GM12878 (cell line): Measurements from ENCODE around the gene MEF2C. TPM values are rescaled to one million over a fixed set of nuclear protein-coding genes. Genes with fewer than 3 reads are reported as not detected.
A peak's percentile ranks its signal among the peaks of the same experiment; 100 is the strongest.

ENCODE experiments used
- BMI1 ChIP-seq: fragments of 450-650 bp; IDR thresholded peaks from 2 replicates; pipeline ENCODE4 v1.6.1; 2016; ENCODE audit warnings: mild to moderate bottlenecking, moderate library complexity, borderline replicate concordance
- CBFB ChIP-seq: IDR thresholded peaks from 2 replicates; pipeline ENCODE4 v1.6.1; 2016; ENCODE audit warnings: antibody characterized with exemption, low read depth
- CREB1 ChIP-seq: IDR thresholded peaks from 2 replicates; pipeline ENCODE4 v1.6.1; 2012; ENCODE audit warnings: low read depth, mild to moderate bottlenecking, inconsistent platforms
- CREM ChIP-seq: IDR thresholded peaks from 2 replicates; pipeline ENCODE4 v1.6.1; 2014; ENCODE audit warnings: antibody characterized with exemption, low read depth
- IRF4 ChIP-seq: IDR thresholded peaks from 2 replicates; pipeline ENCODE4 v1.6.1; 2011; ENCODE audit warnings: low read depth, low read length
- MTA2 ChIP-seq: fragments of 450-650 bp; IDR thresholded peaks from 2 replicates; pipeline ENCODE4 v1.6.1; 2016; ENCODE audit warnings: low read depth, mild to moderate bottlenecking, moderate library complexity
- POLR2AphosphoS5 ChIP-seq: IDR thresholded peaks from 2 replicates; pipeline ENCODE4 v1.6.1; 2011; ENCODE audit warnings: mild to moderate bottlenecking, low read length, inconsistent platforms
- STAT3 ChIP-seq: IDR thresholded peaks from 2 replicates; pipeline ENCODE4 v1.6.1; 2011; ENCODE audit warnings: low read depth, low read length, improper control_type of control experiment
- SUPT20H ChIP-seq: IDR thresholded peaks from 2 replicates; pipeline ENCODE4 v1.6.1; 2011; ENCODE audit warnings: low read depth, mild to moderate bottlenecking, low read length, moderate library complexity, borderline replicate concordance; ENCODE audit not compliant: control insufficient read depth
- polyA plus RNA-seq, 11 experiments: library from polyadenylated mRNA; depleted of rRNA in 4 of 11; unstranded in 6 of 11; stranded (reverse) in 5 of 11; fragments of >200 nt; fragmentation: Nextera tagmentation in 4 of 11; fragmentation: Illumina TruSeq in 1 of 11; extraction: Ambion mirVana in 4 of 11; extraction: Trizol in 1 of 11; gene quantifications; 1 replicate in 1 of 11; 2 replicates in 10 of 11; pipeline versions ENCODE4 v1.2.1 to v1.2.3, GENCODE V29; 2011 to 2016; ENCODE audit warnings: inconsistent platforms in 2 of 11, missing spikeins in 2 of 11, low read depth in 1 of 11
- total RNA-seq, 4 experiments: library from RNA; depleted of rRNA in 3 of 4; stranded (reverse); fragments of >200 nt in 3 of 4; fragmentation: Illumina TruSeq in 1 of 4; extraction: Trizol in 1 of 4; gene quantifications; 2 replicates each; pipeline versions ENCODE4 v1.2.1 to v1.2.3, GENCODE V29; 2013 to 2021
- TF ChIP-seq, protein P1 (sequence below): fragments of 150-350 bp; IDR thresholded peaks from 2 replicates; pipeline ENCODE4 v1.6.1; 2016; ENCODE audit warnings: low read depth, low read length
- TF ChIP-seq, protein P2 (sequence below): IDR thresholded peaks from 2 replicates; pipeline ENCODE4 v1.6.1; 2012; ENCODE audit warnings: mild to moderate bottlenecking, low read depth, low read length
- TF ChIP-seq, protein P3 (sequence below): fragments of 450-650 bp; IDR thresholded peaks from 2 replicates; pipeline ENCODE4 v1.6.1; 2017; ENCODE audit warnings: mild to moderate bottlenecking, moderate library complexity
- TF ChIP-seq, protein P4 (sequence below): fragments of 450-650 bp; IDR thresholded peaks from 2 replicates; pipeline ENCODE4 v1.6.1; 2018; ENCODE audit warnings: mild to moderate bottlenecking, low read depth, moderate library complexity; ENCODE audit not compliant: partially characterized antibody
- TF ChIP-seq, protein P5 (sequence below): fragments of 450-650 bp; IDR thresholded peaks from 2 replicates; pipeline ENCODE4 v1.6.1; 2017; ENCODE audit warnings: borderline replicate concordance

MEF2C gene
- total and polyA plus RNA-seq, 10 of the 15 experiments (the other 5 are each of a cell fraction or from before 2014, with no cell fraction given) = 104 to 225 (median 180) TPM

DNA sequence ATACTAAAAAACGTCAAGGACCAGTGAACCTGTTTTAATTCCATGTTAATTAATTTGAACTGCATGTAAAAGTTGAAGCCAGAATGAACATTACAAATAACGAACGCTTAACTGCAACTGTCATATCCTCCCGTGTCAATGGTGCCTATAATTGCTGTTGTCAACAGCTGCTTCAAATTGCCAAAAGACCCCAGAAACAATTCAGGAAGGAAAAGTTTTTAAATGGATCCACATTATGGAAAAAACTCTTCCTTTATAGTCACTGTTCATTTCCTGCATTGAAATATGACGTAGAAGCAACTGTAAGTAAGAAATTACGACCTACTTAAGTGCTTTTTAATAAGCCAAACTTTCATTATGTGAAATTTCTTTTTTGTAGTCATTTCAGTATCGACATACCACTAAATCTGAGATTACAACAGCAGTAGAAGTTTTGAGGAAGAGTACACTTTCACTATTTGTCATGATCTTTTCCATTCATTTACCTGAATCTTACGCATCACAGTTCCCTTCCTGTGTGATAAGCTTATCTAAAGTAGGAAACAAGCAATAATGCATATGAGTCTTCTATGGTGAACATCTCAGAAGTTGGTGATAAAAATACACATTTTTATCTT is 37.8 kb downstream of the MEF2C start (continued):
- TF ChIP-seq MTA2 (peak; percentile 98), BMI1 (peak; percentile 89), POLR2AphosphoS5 (no peak), IRF4 (peak; percentile 96), STAT3 (no peak), CBFB (no peak), CREB1 (peak; percentile 93), CREM (peak; percentile 95), SUPT20H (no peak)
- TF ChIP-seq, protein P1, sequence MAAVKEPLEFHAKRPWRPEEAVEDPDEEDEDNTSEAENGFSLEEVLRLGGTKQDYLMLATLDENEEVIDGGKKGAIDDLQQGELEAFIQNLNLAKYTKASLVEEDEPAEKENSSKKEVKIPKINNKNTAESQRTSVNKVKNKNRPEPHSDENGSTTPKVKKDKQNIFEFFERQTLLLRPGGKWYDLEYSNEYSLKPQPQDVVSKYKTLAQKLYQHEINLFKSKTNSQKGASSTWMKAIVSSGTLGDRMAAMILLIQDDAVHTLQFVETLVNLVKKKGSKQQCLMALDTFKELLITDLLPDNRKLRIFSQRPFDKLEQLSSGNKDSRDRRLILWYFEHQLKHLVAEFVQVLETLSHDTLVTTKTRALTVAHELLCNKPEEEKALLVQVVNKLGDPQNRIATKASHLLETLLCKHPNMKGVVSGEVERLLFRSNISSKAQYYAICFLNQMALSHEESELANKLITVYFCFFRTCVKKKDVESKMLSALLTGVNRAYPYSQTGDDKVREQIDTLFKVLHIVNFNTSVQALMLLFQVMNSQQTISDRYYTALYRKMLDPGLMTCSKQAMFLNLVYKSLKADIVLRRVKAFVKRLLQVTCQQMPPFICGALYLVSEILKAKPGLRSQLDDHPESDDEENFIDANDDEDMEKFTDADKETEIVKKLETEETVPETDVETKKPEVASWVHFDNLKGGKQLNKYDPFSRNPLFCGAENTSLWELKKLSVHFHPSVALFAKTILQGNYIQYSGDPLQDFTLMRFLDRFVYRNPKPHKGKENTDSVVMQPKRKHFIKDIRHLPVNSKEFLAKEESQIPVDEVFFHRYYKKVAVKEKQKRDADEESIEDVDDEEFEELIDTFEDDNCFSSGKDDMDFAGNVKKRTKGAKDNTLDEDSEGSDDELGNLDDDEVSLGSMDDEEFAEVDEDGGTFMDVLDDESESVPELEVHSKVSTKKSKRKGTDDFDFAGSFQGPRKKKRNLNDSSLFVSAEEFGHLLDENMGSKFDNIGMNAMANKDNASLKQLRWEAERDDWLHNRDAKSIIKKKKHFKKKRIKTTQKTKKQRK = no peak
- TF ChIP-seq, protein P2, sequence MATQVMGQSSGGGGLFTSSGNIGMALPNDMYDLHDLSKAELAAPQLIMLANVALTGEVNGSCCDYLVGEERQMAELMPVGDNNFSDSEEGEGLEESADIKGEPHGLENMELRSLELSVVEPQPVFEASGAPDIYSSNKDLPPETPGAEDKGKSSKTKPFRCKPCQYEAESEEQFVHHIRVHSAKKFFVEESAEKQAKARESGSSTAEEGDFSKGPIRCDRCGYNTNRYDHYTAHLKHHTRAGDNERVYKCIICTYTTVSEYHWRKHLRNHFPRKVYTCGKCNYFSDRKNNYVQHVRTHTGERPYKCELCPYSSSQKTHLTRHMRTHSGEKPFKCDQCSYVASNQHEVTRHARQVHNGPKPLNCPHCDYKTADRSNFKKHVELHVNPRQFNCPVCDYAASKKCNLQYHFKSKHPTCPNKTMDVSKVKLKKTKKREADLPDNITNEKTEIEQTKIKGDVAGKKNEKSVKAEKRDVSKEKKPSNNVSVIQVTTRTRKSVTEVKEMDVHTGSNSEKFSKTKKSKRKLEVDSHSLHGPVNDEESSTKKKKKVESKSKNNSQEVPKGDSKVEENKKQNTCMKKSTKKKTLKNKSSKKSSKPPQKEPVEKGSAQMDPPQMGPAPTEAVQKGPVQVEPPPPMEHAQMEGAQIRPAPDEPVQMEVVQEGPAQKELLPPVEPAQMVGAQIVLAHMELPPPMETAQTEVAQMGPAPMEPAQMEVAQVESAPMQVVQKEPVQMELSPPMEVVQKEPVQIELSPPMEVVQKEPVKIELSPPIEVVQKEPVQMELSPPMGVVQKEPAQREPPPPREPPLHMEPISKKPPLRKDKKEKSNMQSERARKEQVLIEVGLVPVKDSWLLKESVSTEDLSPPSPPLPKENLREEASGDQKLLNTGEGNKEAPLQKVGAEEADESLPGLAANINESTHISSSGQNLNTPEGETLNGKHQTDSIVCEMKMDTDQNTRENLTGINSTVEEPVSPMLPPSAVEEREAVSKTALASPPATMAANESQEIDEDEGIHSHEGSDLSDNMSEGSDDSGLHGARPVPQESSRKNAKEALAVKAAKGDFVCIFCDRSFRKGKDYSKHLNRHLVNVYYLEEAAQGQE = no peak
- TF ChIP-seq, protein P3, sequence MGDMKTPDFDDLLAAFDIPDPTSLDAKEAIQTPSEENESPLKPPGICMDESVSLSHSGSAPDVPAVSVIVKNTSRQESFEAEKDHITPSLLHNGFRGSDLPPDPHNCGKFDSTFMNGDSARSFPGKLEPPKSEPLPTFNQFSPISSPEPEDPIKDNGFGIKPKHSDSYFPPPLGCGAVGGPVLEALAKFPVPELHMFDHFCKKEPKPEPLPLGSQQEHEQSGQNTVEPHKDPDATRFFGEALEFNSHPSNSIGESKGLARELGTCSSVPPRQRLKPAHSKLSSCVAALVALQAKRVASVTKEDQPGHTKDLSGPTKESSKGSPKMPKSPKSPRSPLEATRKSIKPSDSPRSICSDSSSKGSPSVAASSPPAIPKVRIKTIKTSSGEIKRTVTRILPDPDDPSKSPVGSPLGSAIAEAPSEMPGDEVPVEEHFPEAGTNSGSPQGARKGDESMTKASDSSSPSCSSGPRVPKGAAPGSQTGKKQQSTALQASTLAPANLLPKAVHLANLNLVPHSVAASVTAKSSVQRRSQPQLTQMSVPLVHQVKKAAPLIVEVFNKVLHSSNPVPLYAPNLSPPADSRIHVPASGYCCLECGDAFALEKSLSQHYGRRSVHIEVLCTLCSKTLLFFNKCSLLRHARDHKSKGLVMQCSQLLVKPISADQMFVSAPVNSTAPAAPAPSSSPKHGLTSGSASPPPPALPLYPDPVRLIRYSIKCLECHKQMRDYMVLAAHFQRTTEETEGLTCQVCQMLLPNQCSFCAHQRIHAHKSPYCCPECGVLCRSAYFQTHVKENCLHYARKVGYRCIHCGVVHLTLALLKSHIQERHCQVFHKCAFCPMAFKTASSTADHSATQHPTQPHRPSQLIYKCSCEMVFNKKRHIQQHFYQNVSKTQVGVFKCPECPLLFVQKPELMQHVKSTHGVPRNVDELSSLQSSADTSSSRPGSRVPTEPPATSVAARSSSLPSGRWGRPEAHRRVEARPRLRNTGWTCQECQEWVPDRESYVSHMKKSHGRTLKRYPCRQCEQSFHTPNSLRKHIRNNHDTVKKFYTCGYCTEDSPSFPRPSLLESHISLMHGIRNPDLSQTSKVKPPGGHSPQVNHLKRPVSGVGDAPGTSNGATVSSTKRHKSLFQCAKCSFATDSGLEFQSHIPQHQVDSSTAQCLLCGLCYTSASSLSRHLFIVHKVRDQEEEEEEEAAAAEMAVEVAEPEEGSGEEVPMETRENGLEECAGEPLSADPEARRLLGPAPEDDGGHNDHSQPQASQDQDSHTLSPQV = peak; percentile 83; the same call in 1 of the 2 replicates
- TF ChIP-seq, protein P4, sequence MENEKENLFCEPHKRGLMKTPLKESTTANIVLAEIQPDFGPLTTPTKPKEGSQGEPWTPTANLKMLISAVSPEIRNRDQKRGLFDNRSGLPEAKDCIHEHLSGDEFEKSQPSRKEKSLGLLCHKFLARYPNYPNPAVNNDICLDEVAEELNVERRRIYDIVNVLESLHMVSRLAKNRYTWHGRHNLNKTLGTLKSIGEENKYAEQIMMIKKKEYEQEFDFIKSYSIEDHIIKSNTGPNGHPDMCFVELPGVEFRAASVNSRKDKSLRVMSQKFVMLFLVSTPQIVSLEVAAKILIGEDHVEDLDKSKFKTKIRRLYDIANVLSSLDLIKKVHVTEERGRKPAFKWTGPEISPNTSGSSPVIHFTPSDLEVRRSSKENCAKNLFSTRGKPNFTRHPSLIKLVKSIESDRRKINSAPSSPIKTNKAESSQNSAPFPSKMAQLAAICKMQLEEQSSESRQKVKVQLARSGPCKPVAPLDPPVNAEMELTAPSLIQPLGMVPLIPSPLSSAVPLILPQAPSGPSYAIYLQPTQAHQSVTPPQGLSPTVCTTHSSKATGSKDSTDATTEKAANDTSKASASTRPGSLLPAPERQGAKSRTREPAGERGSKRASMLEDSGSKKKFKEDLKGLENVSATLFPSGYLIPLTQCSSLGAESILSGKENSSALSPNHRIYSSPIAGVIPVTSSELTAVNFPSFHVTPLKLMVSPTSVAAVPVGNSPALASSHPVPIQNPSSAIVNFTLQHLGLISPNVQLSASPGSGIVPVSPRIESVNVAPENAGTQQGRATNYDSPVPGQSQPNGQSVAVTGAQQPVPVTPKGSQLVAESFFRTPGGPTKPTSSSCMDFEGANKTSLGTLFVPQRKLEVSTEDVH = no peak
- TF ChIP-seq, protein P5, sequence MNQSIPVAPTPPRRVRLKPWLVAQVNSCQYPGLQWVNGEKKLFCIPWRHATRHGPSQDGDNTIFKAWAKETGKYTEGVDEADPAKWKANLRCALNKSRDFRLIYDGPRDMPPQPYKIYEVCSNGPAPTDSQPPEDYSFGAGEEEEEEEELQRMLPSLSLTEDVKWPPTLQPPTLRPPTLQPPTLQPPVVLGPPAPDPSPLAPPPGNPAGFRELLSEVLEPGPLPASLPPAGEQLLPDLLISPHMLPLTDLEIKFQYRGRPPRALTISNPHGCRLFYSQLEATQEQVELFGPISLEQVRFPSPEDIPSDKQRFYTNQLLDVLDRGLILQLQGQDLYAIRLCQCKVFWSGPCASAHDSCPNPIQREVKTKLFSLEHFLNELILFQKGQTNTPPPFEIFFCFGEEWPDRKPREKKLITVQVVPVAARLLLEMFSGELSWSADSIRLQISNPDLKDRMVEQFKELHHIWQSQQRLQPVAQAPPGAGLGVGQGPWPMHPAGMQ = no peak
